Stimulated activated CD4-positive, alpha-beta T cell treated with anti-CD3 and anti-CD28 coated beads, Interleukin-2, amount 100 ng/mL, for 4 hours (primary cell): ENCODE measurements around the gene ANKRD63.

ENCODE experiments used
- DNase-seq: peaks from one replicate; pipeline ENCODE4 v3.0.0-alpha.2; 2020; ENCODE audit warnings: low read depth

The ANKRD63 gene

DNA sequence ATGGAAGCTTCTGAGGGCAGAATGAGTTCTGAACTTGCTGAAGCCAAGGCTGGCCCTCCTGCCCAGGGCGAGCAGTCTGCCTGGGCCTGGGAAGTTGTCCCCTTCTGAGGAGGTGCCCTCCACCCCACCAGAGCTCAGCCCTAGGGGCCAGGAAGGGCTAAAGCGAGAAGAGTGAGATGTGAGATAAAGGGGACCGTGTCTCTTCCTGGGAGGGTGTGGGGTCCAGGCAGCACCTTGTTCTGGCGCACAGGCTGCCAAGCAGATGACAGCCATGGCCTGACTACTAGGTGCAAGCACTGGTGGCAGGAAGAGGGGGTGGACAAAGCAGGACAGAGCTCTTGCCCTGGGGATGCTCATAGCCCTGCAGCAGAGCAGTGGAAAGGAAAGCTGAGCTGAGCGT, 40.3 kb downstream of the ANKRD63 start:
- no peak for DNase-seq

GRCh38 chr15:40242213-40242599, 40.7 kb downstream of the ANKRD63 start:
- no peak for DNase-seq

GRCh38 chr15:40241269-40242212, 41.3 kb downstream of the ANKRD63 start:
- no peak for DNase-seq

- DNase-seq = no peak
These were observed 42.1 kb downstream of the ANKRD63 start for GRCh38 chr15:40240619-40241221.

- no peak for DNase-seq
These were observed 42.9 kb downstream of the ANKRD63 start for GRCh38 chr15:40239693-40240618.

GRCh38 chr15:40239404-40239692, 43.5 kb downstream of the ANKRD63 start:
- no peak for DNase-seq

DNA sequence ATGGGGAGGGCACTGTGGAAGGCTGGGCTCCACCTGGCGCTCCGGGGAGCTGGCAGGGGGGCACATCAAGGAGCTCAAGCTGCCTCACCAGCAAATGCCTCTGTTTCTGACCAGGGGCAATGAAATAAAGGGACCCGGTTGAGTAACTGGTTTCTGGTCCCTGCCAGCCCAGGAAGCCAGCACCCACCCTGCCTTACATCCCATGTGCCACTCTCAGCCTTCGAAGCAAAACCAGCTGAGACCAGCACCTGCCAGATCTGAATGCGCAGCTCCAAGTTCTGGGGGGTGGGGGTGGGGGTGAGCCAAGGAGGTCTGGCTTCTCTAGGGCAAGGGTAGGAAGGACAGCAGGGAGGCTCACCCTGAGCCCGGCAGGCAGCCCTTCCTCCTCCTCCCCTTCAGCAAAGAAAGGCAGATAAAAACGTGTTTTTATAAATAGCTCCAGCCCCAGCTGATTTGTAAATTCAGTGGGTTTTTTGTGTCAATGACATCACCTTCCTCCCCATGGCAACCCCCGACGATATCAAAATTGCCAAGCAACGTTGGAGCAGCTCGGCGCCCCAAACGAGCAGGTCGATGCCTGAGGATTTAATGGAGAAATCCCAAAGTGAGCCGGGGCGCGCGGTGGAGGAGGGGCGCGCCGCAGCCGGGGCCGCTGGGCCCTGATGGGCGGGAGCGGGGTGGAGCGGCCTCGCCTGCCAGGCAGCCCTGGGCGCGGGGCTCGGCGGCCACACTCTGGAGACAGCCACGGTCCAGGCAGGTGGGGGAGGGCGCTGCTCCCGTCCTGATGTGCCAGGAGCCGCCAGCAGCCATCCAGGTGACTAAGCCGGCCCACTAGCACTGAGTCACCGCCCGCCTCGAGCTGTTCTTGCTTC, 44.1 kb downstream of the ANKRD63 start, which contains the start of gene PAK6:
Gene PAK6, plus strand, starts transcription at position 532 of the 872 bp plus-strand sequence. CDS start 25,723 bp downstream, outside the sequence.
- DNase-seq = peak; percentile 24

GRCh38 chr15:40235201-40235885, 47.5 kb downstream of the ANKRD63 start:
- DNase-seq = no peak

DNA sequence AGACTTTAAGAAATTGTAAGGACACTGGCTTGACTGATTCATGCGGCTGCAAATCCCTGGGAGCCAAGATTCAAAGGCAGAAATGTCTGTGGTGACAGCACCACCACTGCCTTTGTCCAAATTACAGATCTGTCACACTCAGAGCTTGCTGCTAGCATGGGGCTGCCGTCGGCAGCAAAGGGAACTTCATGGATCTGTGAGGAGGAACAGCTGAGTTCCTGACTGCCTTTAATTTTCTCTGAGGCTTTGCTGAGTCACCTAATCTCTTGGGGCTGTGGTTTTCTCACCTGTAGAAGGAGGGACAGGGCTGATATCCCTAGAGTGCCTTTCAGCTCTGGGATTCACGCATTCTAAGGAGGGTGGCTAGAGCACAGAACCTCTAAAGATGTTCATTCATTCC, 48.1 kb downstream of the ANKRD63 start:
- DNase-seq = no peak

DNA sequence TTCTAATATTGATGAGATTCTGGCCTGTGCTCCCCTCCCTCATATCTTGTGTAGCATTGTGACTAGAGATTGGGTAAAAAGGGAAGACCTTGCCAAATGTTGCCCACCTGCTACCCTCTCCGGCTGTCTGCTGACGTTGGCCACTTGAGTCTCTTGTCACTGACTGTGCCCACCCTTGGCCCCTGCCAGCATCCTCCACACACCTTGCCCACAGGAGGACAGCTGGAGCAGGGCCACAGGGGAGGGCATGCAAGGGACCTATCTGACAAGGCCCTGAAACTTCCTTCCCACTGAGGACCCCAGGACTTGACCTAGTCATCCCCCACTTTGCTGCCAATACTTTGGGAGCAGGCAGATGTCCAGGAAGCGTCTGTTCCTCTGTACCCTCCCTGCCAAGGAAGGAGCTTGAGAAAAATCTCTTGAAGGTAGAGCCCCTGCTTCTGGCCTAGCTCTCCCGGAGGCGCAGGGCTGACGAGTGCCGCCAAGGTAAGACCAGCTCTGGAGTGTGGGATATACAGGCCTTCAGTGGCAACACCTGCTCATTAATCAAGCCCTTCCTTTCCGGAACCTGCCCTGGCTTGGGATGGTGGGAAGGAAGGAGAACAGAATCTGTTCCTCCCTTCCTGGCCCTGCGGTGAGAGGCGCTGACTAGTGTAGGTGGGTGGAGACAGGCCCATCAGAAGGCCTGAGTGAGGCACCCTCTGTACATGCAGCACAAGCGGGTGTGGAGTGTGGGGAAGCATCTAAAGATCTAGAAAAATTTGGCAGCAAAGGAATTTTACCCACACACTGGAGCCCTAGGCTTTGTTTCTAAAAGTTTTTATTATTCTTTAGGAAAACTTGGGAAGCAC, 48.9 kb downstream of the ANKRD63 start:
- no peak for DNase-seq

DNA sequence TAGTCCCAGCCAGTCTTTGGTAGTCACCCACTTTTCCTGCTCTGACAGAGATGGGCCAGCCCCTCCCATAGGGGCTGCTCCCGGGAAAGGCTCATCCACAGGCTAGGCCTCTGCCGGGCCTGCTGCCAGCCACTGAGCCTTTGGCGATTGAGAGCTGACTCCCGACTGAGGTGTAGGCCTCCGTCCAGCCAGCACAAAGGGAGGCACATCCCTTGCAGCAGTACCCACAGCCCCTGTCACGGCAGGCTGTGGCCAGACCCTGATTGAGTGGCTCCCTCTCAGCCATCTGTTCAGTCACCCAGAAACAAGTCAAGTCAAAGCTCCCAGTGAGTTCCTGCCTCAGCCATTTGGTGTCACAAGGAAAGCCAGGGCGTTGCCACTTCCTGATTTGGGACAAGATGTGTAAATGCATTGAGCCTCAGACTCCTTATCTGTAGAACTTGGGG, 50.2 kb downstream of the ANKRD63 start:
- DNase-seq = no peak
